ENCODE results near the gene CRYGN. TPM values are rescaled to one million over a fixed set of nuclear protein-coding genes. Genes with fewer than 3 reads are reported as not detected.

CRYGN gene
- total RNA-seq, 2 experiments from 2014 or later: 0.21 TPM; not detected in 1

DNA sequence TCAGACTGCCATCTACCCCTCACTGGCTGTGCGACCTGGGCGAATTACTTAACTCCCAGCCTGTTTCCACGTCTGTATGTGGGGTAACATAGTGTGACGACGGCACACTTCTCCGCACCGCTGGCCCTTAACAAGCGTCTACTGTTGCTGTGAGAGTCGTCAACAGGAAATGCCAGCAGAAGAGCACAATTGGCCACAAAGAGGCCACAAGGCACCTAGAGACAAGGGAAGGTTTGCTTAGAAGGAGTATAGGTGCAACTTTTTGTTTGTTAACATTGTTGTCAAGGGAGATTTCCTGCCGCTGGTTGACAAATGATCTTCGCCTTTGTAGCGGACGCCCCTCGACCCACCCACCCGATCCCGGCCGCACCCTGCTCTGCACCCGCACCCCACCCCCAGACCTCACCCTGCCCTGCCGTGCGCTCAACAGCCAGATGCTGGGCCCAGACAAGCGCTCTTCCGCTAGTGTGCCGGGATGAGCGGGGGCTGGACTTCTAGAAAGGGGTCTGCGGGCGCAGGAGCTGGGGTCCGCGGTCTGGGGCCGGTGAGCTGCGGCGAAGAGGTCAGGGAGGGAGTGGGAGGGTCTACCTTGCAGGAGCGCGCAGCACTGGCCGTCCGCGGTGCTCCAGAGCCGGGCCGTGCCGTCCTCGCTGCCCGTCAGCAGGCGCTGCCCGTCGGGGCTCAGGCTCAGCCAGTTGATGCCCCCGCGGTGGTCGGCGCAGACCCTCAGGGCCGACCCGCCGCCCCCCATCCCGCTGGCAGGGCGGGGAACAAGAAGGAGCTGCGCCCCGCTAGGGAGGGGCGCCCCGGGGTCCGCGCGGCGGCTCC, 30.9 kb downstream of the CRYGN start:
- peak; percentile 62 for DNase-seq
- intact Hi-C loops (cut with micrococcal nuclease): no loop called here
- Mint-ChIP-seq H3K4me1 (ENCODE audit: low read depth) (peaks cover 29% of the 10 kb centered on the region), H3K27ac (peak overlapping the region; percentile 29), H3K9me3 (no peaks in the 10 kb centered on the region), H3K36me3 (no peaks in the 10 kb centered on the region), H3K27me3 (peaks cover 21% of the 10 kb centered on the region), H3K4me3 (peak overlapping the region; percentile 67)
- ChIA-PET CTCF (interaction anchor here (1.4 to 1.8 kb wide), 2 partner anchors 39 to 41 kb away, joined by 6 to 8 read pairs; no protein-coding TSS in a partner anchor), POLR2A (interaction anchor here (0.5 kb wide), 1 partner anchor 321 kb away, joined by 3 read pairs; no protein-coding TSS in a partner anchor)

DNA sequence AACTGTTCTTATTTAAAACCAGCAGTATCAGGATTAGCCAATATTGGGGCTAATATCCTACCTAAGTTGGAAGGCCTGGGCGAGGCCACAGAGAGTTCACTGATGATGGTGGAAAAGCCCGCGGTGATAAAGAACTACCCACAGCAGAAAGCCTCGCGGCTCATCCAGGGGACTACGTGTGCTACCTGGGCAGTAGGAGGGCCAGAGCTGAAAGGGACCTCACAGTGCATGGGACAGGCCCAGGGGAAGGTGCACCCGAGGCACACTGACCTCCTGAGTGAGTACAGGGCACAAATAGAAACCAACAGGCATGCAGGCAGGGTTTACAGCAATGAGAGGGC, 31.5 kb downstream of the CRYGN start:
- no peak for DNase-seq
- ChIA-PET CTCF (no interaction called here), POLR2A (no interaction called here)
- H3K4me1 Mint-ChIP-seq (ENCODE audit: low read depth): peaks cover 26% of the 10 kb centered on the region
- H3K9me3 Mint-ChIP-seq: no peaks in the 10 kb centered on the region
- H3K27ac Mint-ChIP-seq: no peak overlapping the region
- intact Hi-C loops (cut with micrococcal nuclease): no loop called here
- H3K4me3 Mint-ChIP-seq: peak overlapping the region; percentile 67
- no peaks in the 10 kb centered on the region for H3K36me3 Mint-ChIP-seq
- peaks cover 21% of the 10 kb centered on the region for H3K27me3 Mint-ChIP-seq

DNA sequence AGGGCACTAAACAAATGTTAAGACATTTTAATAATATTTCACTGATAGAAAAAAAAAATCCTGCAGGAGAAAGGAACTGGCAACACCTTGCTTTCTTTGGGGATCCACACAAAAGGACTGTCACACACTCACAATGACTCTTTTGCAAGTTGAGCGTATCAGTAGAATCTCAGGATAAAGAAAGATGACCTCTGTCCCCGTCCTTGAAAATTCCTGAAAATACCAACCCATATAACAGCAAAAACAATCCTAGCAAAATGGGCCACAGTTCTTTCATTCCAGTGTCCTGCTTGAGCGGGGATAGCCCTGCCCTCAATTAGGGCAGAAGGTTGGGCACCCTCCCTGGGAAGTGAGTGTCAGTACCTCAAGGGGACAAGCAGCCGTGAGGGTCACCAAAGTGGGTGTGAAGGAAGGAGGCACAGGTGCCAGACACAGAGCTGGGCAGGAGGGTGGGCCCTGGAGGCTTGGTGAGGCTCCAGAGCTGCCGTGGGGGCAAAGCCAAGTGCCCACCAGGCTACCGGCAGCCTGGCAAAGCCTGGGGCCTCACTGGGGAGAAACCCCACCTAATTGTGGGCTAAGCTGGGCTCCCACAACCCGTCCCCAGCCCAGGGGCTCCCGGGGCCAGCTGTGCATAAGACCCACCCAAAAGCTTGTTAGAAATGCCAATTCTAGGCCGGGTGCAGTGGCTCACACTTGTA, 32.9 kb downstream of the CRYGN start:
- H3K27ac Mint-ChIP-seq: no peak overlapping the region
- H3K4me1 Mint-ChIP-seq (ENCODE audit: low read depth): peaks cover 15% of the 10 kb centered on the region
- H3K9me3 Mint-ChIP-seq: no peaks in the 10 kb centered on the region
- no peak for DNase-seq
- H3K27me3 Mint-ChIP-seq: peaks cover 18% of the 10 kb centered on the region
- H3K4me3 Mint-ChIP-seq: no peak overlapping the region
- ChIA-PET POLR2A (no interaction called here), CTCF (interaction anchor here (1.2 kb wide), 1 partner anchor 41 kb away, joined by 5 read pairs; no protein-coding TSS in a partner anchor)
- H3K36me3 Mint-ChIP-seq: no peaks in the 10 kb centered on the region
- intact Hi-C loops (cut with micrococcal nuclease): no loop called here

DNA sequence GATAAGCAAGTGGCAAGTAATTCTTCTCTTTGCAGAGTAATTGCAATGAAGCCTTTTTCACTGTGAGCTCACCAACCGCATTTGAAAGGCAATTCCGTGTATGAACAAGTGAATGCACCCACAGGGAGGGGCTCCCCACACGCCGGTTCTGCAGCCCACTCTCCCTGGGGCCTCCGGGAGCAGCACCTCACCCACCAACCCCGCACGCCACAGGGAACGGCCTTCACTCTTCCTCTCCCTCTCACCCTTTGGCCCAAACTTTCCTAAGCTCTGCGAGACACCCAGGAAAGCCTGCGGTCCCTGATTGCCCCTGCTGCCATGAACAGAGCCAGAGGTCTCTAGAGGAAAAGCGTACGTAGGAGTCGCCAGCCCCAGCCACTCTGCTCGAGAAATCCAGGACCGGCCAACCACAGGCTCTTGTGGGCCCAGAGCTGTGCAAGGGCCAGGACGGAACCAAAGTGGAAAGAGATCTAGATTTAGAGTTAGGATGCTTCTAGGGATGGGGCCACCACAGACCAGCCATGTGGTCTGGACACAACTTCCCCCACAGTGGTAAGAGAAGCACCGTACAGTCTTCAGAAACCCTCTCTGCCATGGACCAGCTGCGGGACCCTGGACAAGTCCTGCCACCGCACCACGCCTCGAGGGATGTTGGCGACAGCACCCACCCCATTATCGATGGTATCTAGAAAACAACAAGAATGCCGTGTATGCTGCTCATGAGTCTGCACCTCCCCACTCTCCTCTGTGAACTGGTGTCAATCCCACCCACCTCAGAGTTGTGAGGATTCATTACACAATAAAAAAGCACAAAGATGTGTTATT, 33.7 kb downstream of the CRYGN start:
- ChIA-PET POLR2A (no interaction called here), CTCF (interaction anchor here (0.7 kb wide), 1 partner anchor 42 kb away, joined by 4 read pairs; no protein-coding TSS in a partner anchor)
- H3K4me1 Mint-ChIP-seq (ENCODE audit: low read depth): peaks cover 14% of the 10 kb centered on the region
- no peaks in the 10 kb centered on the region for H3K36me3 Mint-ChIP-seq
- intact Hi-C loops (cut with micrococcal nuclease): no loop called here
- no peak for DNase-seq
- no peak overlapping the region for H3K27ac Mint-ChIP-seq
- H3K4me3 Mint-ChIP-seq: no peak overlapping the region
- H3K9me3 Mint-ChIP-seq: no peaks in the 10 kb centered on the region
- peaks cover 15% of the 10 kb centered on the region for H3K27me3 Mint-ChIP-seq

DNA sequence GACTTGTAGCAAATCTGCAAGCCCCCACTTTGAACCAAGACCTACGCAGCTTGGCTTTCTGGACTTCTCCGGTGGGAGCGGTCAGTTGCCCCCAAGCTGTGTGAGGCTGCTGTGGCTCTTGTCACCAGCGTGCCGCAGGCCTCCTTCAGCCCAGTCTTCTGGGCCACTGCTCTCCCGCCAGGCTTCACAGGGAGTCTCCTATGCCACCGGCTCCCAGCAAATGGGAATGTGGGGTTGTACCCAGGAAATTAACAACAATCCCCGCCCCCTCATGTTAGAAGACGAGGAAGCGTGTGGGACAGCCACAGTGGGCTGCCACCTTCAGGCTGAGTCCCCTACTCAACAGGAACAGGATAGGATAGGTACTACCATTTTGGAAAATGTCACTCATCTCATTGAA, 34.4 kb downstream of the CRYGN start:
- intact Hi-C loops (cut with micrococcal nuclease): no loop called here
- Mint-ChIP-seq H3K36me3 (no peaks in the 10 kb centered on the region), H3K4me3 (no peak overlapping the region), H3K9me3 (no peaks in the 10 kb centered on the region), H3K27me3 (peaks cover 8% of the 10 kb centered on the region), H3K4me1 (ENCODE audit: low read depth) (peaks cover 12% of the 10 kb centered on the region), H3K27ac (no peak overlapping the region)
- no peak for DNase-seq
- POLR2A ChIA-PET: no interaction called here
- CTCF ChIA-PET: interaction anchor here (0.7 kb wide), 1 partner anchor 43 kb away, joined by 4 read pairs; no protein-coding TSS in a partner anchor

DNA sequence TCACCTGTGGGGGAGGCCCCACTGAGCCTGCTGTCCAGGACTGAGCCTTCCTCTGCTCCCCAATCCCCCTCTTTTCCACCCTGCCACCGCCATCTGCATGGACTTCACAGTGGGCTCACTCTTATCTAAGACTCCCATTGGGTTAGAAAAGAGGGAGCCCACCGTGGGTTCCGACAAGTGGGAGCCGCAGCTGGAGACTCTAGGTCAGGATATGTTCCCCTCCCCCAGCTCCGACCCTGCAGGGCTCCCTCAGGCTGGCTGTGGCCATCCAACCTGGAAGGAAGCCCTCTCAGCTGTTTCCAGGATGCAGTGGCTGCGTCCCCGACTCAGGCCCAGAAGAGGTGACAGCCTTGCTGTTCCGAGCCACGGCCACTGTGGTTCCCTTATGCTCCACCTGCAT, 34.9 kb downstream of the CRYGN start:
- POLR2A ChIA-PET: no interaction called here
- Mint-ChIP-seq H3K27ac (no peak overlapping the region), H3K9me3 (no peaks in the 10 kb centered on the region), H3K36me3 (no peaks in the 10 kb centered on the region), H3K27me3 (peaks cover 5% of the 10 kb centered on the region), H3K4me1 (ENCODE audit: low read depth) (peaks cover 10% of the 10 kb centered on the region), H3K4me3 (no peak overlapping the region)
- CTCF ChIA-PET: no interaction called here
- intact Hi-C loops (cut with micrococcal nuclease): no loop called here
- DNase-seq: no peak

DNA sequence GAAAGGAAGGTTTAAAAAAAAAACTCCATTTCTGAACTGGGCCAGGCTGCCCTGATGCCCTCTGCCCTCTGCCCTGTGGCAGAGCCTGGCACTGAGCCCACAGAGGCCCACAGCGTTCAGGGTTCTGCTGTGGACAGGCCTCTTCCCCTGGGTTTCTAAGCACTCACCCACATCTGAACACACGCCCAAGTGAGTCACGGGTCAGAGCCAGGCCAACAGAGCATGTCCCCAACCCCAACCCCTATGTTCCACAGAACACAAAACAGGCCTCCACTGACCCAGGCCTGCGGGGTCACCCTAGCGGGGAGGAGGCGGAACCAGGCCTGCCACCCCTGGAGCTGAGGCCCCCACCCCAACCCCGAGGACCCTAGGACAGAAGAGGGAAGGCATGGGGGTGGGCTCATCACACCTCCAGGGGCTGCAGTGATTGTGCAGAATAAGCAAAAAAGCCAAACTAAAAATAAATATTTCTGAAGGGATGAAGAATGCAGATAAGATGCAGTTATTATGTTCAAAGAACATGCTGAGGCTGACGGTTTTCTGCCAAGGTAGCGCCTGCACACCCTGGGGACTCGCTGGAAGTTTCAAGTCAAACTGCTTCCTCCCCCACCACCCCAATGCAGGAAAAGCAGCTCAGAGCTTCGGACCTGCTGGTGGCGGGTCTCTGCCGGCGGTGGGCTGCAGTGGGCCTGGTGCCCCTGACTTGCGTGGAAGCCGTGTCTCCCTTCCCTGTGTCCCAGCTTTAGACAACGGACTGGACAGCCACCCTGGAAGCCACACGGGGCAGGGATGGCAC, 35.5 kb downstream of the CRYGN start:
- POLR2A ChIA-PET: no interaction called here
- H3K9me3 Mint-ChIP-seq: no peaks in the 10 kb centered on the region
- H3K36me3 Mint-ChIP-seq: no peaks in the 10 kb centered on the region
- no peak overlapping the region for H3K27ac Mint-ChIP-seq
- no peak for DNase-seq
- intact Hi-C loops (cut with micrococcal nuclease): no loop called here
- CTCF ChIA-PET: no interaction called here
- no peak overlapping the region for H3K4me3 Mint-ChIP-seq
- peaks cover 10% of the 10 kb centered on the region for H3K4me1 Mint-ChIP-seq (ENCODE audit: low read depth)
- peaks cover 5% of the 10 kb centered on the region for H3K27me3 Mint-ChIP-seq

DNA sequence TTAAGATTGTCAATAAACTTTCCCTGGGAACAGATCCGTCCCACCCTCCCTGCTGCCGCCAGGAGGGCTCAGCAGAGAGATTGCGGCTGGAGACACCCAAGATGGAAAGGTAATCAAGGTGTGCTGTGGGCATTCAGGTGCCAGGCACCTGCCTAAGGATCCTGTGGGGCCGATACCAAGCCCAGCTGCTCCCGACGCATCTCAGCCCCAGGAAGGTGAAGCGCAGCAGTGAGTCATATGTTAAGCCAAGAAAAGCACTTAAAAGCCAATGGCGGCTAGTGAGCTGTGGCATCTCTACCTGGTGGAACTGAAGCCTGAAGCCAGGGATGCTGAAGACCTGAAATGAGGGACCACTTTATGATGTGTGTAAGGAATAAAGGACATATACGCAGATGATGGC, 36.2 kb downstream of the CRYGN start:
- Mint-ChIP-seq H3K4me1 (ENCODE audit: low read depth) (peaks cover 6% of the 10 kb centered on the region), H3K36me3 (no peaks in the 10 kb centered on the region), H3K4me3 (no peak overlapping the region), H3K27ac (peak overlapping the region; percentile 10), H3K9me3 (no peaks in the 10 kb centered on the region), H3K27me3 (peaks cover 3% of the 10 kb centered on the region)
- ChIA-PET POLR2A (no interaction called here), CTCF (no interaction called here)
- intact Hi-C loops (cut with micrococcal nuclease): no loop called here
- no peak for DNase-seq

DNA sequence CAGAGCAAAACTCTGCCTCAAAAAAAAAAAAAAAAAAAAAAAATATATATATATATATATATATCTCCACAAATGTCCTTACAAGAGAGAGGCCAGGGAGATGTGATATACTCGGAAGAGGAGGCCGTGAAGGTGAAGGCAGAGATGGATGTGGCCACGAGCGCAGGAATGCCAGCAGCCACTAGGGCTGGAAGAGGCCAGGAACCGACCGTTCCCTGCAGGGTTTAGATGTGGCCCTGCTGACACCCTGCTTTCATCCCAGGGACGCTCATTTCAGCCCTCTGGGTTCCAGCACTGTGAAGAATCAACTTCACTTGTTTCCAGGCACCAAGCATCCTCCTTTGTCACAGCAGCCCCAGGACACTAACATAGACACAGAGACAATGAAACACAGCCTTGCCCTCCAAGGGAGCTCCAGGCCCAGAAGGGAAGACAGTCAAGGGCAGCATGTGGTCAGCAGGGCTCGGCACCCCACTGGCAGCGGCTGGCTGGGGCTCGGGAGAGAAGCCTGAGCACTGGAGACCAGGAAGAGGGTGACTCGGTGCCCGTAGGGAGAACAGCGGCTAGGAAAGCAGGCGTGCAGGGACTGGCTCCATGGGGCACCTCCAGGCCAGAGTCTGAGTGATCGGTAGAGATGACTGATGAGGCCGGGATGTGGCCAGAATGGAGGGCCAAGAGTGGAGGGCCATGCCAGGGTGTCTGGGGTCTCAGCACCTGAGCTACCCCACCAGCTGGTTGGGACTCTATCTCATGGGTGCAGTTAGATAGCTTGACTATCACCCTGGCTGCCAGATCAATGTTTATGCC, 37.7 kb downstream of the CRYGN start:
- peaks cover 6% of the 10 kb centered on the region for H3K9me3 Mint-ChIP-seq
- H3K4me3 Mint-ChIP-seq: no peak overlapping the region
- no peaks in the 10 kb centered on the region for H3K36me3 Mint-ChIP-seq
- intact Hi-C loops (cut with micrococcal nuclease): no loop called here
- no peaks in the 10 kb centered on the region for H3K27me3 Mint-ChIP-seq
- DNase-seq: no peak
- H3K4me1 Mint-ChIP-seq (ENCODE audit: low read depth): peaks cover 5% of the 10 kb centered on the region
- no peak overlapping the region for H3K27ac Mint-ChIP-seq
- ChIA-PET POLR2A (no interaction called here), CTCF (no interaction called here)

DNA sequence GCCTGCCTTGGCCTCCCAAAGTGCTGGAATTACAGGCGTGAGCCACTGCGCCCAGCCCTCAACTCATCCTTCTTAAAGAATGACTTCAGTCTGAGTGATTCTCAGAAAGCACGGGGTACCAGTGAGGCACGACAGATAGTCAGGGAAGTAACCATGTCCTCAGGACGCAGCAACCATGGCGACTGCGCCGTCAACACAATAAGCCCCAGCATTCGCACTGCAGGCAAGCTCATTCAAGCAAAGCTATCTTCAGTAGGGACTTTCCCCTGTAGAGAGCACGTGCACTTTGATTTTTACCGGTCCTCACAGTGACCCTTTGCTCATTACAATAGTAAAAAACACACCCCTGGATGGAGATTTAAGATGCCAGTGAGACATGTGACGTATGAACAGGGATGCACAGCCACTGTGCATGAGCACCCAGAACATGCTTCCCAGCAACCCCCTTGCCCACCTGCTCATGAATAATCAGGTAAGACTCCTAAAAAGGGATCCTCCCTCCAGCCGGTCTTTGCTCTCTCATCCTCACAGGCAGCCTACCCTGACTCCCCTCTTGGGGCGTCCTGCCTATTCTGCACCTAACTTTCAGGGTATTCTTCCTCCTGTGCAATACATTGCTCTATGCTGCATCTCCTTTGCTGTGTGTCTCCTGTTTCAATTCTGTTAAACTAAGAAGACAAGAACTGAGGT, 39.2 kb downstream of the CRYGN start:
- Mint-ChIP-seq H3K4me3 (no peak overlapping the region), H3K36me3 (no peaks in the 10 kb centered on the region), H3K4me1 (ENCODE audit: low read depth) (peaks cover 5% of the 10 kb centered on the region), H3K27me3 (no peaks in the 10 kb centered on the region), H3K27ac (no peak overlapping the region), H3K9me3 (peaks cover 6% of the 10 kb centered on the region)
- intact Hi-C loops (cut with micrococcal nuclease): no loop called here
- no peak for DNase-seq
- POLR2A ChIA-PET: no interaction called here
- CTCF ChIA-PET: no interaction called here

DNA sequence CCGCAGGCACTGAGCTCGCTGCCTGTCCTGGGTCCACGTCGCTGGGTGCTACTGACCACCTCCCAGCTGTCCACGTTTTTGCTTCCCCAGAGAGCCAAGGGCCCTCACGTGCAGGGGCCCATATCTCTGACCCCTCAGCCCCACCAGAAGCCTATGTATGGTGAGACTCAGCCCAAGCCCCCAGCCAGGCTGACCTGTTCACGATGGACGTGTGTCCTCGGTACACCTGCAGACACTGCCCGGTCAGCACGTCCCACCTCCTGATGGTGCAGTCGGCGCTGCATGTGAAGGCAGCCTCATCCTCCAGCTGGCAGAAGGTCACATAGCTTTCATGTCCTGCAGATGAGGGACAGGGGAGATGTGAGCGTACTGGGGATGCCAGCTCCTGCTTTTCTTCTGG, 40.0 kb downstream of the CRYGN start:
- peaks cover 6% of the 10 kb centered on the region for H3K9me3 Mint-ChIP-seq
- intact Hi-C loops (cut with micrococcal nuclease): no loop called here
- ChIA-PET CTCF (interaction anchor here (1.1 to 1.9 kb wide), 2 partner anchors 33 to 49 kb away, joined by 3 to 9 read pairs; no protein-coding TSS in a partner anchor), POLR2A (interaction anchor here (0.7 to 1.4 kb wide), 2 partner anchors 36 to 49 kb away, joined by 3 read pairs; no protein-coding TSS in a partner anchor)
- no peaks in the 10 kb centered on the region for H3K27me3 Mint-ChIP-seq
- no peaks in the 10 kb centered on the region for H3K36me3 Mint-ChIP-seq
- peaks cover 5% of the 10 kb centered on the region for H3K4me1 Mint-ChIP-seq (ENCODE audit: low read depth)
- H3K4me3 Mint-ChIP-seq: no peak overlapping the region
- H3K27ac Mint-ChIP-seq: no peak overlapping the region
- no peak for DNase-seq
